Activated T-helper 17 cell treated with anti-CD3 and anti-CD28 coated beads, Interleukin-2, amount 50 U/mL, for 72 hours (primary cell): ENCODE data around the gene RETREG3. TPM values are rescaled to one million over a fixed set of nuclear protein-coding genes. Genes with fewer than 3 reads are reported as not detected.
"Not testable (repeated sequence)": the region's sequence is repeated elsewhere in the genome, so short reads cannot be mapped to it uniquely, and the experiment has no call there.

Source experiments
- ATAC-seq: fragments of 150-1000 bp; cut with Tn5 transposase; replicated peaks from 2 replicates; pipeline ENCODE4 v1.10.0; 2021; ENCODE audit warnings: mild to moderate bottlenecking, moderate library complexity
- H3K27ac Mint-ChIP-seq: one replicate; pipeline ENCODE4 v1.8.0; 2022; ENCODE audit warnings: mixed read lengths
- H3K27me3 Mint-ChIP-seq: one replicate; pipeline ENCODE4 v1.8.0; 2022; ENCODE audit warnings: mixed read lengths
- H3K36me3 Mint-ChIP-seq: one replicate; pipeline ENCODE4 v1.8.0; 2022; ENCODE audit warnings: low read depth, mild to moderate bottlenecking, mixed read lengths
- H3K4me1 Mint-ChIP-seq: one replicate; pipeline ENCODE4 v1.8.0; 2022; ENCODE audit warnings: mixed read lengths
- H3K4me3 Mint-ChIP-seq: one replicate; pipeline ENCODE4 v1.8.0; 2022; ENCODE audit warnings: mild to moderate bottlenecking, mixed read lengths
- H3K9me3 Mint-ChIP-seq: one replicate; pipeline ENCODE4 v1.8.0; 2022; ENCODE audit warnings: mixed read lengths
- total RNA-seq, 2 donors: library from RNA; stranded (reverse); gene quantifications; one replicate each; pipeline ENCODE4 v1.2.3, GENCODE V29; 2022

The RETREG3 gene
- total RNA-seq, 2 donors from 2014 or later = 38.5 to 50.7 TPM

DNA sequence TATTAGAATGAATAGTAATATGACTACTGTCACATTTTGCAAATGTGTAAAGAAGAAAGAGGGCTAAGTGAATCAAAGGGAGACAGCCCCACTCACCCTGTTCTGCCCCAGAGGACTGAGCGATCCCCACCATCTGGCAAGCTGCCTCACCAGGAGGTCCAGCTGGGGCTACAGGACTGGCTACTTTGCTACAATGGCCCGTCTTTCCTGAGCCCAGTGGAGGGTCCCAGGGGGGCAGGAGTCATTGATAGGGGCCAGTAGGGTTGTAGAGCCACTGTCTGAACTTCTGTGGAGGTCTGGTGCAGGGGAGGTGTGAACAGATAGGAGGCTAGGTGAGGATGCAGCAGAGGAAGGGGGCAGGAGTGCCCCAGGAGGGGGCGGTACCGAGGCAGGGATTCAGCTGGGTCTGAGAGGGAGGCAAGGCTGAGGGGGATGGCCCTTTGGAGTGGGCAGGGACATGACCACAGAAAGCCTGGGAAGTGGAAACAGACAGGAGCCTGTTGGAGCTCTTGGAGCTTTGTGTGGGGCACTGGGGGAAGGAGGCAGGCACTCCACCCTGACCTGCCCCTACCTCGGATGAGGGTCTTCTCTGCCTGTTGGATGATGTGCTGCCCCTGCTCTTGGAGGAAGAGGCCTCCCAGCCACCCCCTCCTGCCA lies 53.1 kb downstream of the RETREG3 start:
- H3K36me3 Mint-ChIP-seq, H3K27me3 Mint-ChIP-seq, H3K4me1 Mint-ChIP-seq, H3K9me3 Mint-ChIP-seq, ATAC-seq: not testable (repeated sequence)
- Mint-ChIP-seq H3K4me3 (peak overlapping the region; percentile 89), H3K27ac (peak overlapping the region; percentile 92)

DNA sequence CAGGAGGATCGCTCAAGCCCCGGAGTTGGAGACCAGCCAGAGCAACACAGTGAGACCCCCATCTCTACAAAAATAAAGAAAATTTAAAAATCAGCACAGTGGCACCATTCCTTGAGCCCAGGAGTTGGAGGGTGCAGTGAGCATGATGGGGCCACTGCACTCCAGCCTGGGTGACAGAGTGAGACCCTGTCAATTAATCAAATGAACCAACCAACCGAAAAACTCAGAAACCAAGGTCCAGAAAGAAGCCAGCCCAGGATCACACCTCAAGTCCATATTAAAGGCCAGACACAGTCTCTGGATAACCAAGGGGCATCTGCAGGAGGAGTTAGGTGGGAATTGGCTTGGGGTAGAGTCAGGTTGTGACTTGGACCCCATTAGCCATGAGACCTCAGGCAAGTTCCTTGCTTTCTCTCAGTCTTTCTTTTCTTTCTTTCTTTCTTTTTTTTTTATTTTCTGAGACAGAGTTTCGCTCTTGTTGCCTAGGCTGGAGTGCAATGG lies 54.0 kb downstream of the RETREG3 start:
- no peaks in the 10 kb centered on the region for H3K27me3 Mint-ChIP-seq
- H3K4me3 Mint-ChIP-seq = peak overlapping the region; percentile 89
- H3K27ac Mint-ChIP-seq = peak overlapping the region; percentile 92
- H3K36me3 Mint-ChIP-seq = no peaks in the 10 kb centered on the region
- H3K9me3 Mint-ChIP-seq = no peaks in the 10 kb centered on the region
- H3K4me1 Mint-ChIP-seq = no peaks in the 10 kb centered on the region
- ATAC-seq = peak; percentile 9

DNA sequence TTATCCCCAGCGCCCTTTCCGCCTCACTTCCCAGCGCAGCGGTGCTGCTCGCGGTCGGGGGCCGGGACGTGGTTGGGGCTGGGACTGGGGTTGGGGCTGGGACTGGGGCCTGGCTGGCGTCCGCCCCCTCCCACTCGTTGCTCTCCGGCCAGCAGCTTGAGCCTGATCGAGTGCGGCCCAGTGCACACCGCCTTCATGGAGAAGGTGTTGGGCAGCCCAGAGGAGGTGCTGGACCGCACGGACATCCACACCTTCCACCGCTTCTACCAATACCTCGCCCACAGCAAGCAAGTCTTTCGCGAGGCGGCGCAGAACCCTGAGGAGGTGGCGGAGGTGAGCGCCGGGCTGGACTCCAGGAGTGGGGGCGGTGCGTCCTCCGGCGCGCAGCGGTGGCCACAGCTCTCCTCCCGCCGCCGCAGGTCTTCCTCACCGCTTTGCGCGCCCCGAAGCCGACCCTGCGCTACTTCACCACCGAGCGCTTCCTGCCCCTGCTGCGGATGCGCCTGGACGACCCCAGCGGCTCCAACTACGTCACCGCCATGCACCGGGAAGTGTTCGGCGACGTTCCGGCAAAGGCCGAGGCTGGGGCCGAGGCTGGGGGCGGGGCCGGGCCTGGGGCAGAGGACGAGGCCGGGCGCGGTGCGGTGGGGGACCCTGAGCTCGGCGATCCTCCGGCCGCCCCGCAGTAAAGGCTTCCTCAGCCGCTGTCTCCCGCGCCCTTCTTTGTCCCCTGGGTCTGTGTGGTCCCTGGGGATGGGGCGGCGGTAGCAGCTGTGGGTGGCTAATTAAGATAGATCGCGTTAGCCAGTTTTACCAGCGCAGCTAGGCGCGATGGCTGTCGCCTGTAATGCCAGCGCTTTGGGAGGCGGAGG lies 54.7 kb downstream of the RETREG3 start:
- Mint-ChIP-seq H3K9me3 (no peaks in the 10 kb centered on the region), H3K4me1 (no peaks in the 10 kb centered on the region), H3K27ac (peak overlapping the region; percentile 92), H3K36me3 (no peaks in the 10 kb centered on the region), H3K4me3 (peak overlapping the region; percentile 89), H3K27me3 (no peaks in the 10 kb centered on the region)
- ATAC-seq = peak; percentile 93

DNA sequence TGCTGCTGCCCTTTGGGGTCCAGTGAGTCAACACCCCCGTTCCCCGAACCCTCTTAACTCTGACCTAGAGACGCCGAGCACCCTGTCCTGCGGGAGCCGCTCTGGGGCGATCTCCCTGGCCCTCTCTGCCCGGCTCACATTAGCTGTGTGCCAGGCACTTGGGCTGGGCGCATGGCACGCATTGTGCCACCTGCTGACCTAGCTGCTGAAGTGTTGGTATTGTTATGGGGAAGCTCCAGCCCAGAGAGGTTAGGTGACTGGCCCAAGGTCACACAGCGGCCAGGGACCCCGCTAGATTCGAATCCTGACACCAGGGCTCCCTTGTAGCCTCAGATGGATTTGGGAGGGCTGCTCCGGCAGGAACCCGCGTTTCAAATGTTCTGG lies 55.3 kb downstream of the RETREG3 start:
- Mint-ChIP-seq H3K36me3 (no peaks in the 10 kb centered on the region), H3K9me3 (no peaks in the 10 kb centered on the region), H3K27ac (peak overlapping the region; percentile 92), H3K4me3 (peak overlapping the region; percentile 89), H3K4me1 (peaks cover 5% of the 10 kb centered on the region), H3K27me3 (no peaks in the 10 kb centered on the region)
- ATAC-seq = peak; percentile 28

DNA sequence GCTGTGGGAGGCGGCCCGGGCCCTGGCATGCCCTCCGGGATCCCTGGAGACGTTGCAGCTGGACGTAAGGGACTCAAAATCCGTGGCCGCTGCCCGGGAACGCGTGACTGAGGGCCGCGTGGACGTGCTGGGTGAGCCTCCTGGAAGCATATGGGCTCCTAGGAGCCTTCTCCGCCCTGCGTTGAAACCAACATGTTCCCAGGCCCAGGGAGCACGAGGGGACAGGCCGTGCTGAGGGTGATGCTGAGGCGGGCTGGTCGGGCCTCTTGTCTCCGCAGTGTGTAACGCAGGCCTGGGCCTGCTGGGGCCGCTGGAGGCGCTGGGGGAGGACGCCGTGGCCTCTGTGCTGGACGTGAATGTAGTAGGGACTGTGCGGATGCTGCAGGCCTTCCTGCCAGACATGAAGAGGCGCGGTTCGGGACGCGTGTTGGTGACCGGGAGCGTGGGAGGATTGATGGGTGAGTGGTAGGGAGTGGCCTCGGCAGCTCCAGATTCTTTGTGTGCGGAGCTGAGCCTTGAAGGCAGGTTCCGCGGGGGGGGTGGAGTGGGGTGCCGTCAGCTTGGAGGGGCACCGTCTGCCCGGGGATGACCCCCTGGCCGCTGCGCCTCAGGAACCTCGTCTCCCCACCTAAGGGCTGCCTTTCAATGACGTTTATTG lies 55.9 kb downstream of the RETREG3 start:
- no peaks in the 10 kb centered on the region for H3K27me3 Mint-ChIP-seq
- H3K4me3 Mint-ChIP-seq = peak overlapping the region; percentile 89
- no peaks in the 10 kb centered on the region for H3K36me3 Mint-ChIP-seq
- H3K27ac Mint-ChIP-seq = no peak overlapping the region
- no peaks in the 10 kb centered on the region for H3K9me3 Mint-ChIP-seq
- H3K4me1 Mint-ChIP-seq = peaks cover 5% of the 10 kb centered on the region
- no peak for ATAC-seq

DNA sequence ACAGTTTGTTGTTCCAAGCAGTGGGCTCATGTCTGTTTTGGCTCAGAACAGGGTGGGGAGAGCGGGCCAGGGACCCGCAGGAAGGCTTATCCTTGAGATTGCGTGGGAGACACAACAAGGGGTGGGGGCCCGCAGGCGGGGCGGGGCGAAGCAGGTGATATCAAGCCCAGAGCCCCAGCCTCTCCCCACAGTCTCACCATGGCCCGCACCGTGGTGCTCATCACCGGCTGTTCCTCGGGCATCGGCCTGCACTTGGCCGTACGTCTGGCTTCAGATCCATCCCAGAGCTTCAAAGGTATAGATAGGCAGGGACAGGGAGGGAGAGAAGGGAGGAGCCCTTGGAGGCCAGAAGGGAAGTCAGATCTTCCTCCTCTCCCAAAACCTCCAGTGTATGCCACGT lies 56.4 kb downstream of the RETREG3 start, which contains the start of gene HSD17B1:
TSS of gene HSD17B1 (plus strand) at position 188 of the 400 bp plus-strand sequence. CDS start at position 199, 11 bp downstream.
- H3K27me3 Mint-ChIP-seq, ATAC-seq, H3K4me1 Mint-ChIP-seq, H3K9me3 Mint-ChIP-seq, H3K27ac Mint-ChIP-seq, H3K36me3 Mint-ChIP-seq: not testable (repeated sequence)
- H3K4me3 Mint-ChIP-seq = peak within 1 kb of the TSS; percentile 89

DNA sequence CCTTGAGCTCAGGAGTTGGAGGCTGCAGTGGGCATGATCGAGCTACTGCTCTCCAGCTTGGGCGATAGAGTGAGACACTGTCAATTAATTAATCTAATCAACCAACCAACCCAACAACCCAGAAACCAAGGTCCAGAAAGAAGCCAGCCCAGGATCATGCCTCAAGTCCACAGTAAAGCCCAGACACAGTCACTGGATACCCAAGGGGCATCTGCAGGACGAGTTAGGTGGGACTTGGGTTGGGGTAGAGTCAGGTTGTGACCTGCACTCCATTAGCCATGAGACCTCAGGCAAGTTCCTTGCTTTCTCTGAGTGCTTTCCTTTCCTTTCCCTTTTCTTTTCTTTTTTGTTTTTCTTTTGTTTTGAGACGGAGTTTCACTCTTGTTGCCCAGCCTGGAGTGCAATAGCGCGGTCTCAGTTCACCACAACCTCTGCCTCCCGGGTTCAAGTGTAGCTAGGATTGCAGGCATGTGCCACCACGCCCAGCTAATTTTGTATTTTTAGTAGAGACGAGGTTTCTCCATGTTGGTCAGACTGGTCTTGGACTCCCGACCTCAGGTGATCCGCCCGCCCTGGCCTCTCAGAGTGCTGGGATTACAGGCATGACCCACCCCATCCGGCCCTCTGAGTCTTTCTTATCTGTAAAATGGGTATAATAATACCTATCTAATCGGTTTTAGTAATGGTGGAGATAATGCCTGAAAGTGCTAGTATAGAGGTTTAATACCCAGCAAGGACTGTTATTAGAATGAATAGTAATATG lies 60.0 kb downstream of the RETREG3 start:
- peaks cover 5% of the 10 kb centered on the region for H3K4me1 Mint-ChIP-seq
- peak overlapping the region; percentile 59 for H3K4me3 Mint-ChIP-seq
- no peaks in the 10 kb centered on the region for H3K27me3 Mint-ChIP-seq
- no peaks in the 10 kb centered on the region for H3K36me3 Mint-ChIP-seq
- ATAC-seq = no peak
- H3K9me3 Mint-ChIP-seq = no peaks in the 10 kb centered on the region
- H3K27ac Mint-ChIP-seq = no peak overlapping the region

DNA sequence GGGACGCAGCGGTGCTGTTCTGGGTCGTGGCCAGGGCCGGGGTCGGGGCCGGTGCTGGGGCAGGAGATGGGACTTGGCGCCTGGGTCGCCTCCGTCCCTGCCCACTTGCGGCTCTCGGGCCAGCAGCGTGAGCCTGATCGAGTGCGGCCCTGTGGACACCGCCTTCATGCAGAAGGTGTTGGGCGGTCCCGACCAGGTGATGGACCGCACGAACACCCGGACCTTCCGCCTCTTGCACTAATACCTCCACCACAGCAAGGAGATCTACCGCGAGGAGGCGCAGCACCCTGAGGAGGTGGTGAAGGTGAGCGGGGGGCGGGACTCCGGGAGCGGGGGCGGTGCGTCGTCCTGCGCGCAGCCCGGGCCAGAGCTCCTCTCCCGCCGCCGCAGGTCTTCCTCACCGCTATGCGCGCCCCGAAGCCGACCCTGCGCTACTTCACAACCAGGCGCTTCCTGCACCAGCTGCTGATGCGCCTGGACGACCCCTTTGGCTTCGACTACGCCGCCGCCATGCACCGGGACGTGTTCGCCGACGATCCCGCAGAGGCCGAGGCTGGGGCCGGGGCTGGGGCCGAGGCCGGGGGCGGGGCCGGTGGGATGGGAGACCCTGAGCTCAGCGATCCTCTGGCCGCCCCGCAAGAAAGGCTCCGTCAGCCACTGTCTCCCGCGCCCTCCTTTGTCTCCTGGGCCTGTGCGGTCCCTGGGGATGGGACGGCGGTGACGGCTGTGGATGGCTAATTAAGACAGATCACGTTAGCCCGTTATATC lies 60.9 kb downstream of the RETREG3 start:
- H3K4me1 Mint-ChIP-seq = peaks cover 5% of the 10 kb centered on the region
- peak; percentile 89 for ATAC-seq
- H3K27me3 Mint-ChIP-seq = no peaks in the 10 kb centered on the region
- no peaks in the 10 kb centered on the region for H3K9me3 Mint-ChIP-seq
- H3K36me3 Mint-ChIP-seq = no peaks in the 10 kb centered on the region
- no peak overlapping the region for H3K27ac Mint-ChIP-seq
- peak overlapping the region; percentile 59 for H3K4me3 Mint-ChIP-seq

DNA sequence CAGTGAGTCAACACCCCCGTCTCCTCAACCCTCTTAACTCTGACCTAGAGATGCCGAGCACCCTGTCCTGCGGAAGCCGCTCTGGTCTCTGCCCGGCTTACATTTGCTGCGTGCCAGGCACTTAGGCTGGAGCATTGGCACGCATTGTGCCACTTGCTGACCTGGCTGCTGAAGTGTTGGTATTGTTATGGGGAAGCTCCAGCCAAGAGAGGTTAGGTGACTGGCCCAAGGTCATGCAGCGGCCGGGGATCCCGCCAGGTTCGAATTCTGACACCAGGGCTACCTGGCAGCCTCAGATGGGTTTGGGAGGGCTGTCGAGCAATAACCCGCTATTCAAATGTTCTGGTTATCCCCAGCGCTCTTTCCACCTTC lies 61.5 kb downstream of the RETREG3 start:
- Mint-ChIP-seq H3K27ac (no peak overlapping the region), H3K36me3 (no peaks in the 10 kb centered on the region), H3K4me3 (peak overlapping the region; percentile 59), H3K9me3 (no peaks in the 10 kb centered on the region), H3K4me1 (peaks cover 5% of the 10 kb centered on the region), H3K27me3 (no peaks in the 10 kb centered on the region)
- ATAC-seq = no peak

DNA sequence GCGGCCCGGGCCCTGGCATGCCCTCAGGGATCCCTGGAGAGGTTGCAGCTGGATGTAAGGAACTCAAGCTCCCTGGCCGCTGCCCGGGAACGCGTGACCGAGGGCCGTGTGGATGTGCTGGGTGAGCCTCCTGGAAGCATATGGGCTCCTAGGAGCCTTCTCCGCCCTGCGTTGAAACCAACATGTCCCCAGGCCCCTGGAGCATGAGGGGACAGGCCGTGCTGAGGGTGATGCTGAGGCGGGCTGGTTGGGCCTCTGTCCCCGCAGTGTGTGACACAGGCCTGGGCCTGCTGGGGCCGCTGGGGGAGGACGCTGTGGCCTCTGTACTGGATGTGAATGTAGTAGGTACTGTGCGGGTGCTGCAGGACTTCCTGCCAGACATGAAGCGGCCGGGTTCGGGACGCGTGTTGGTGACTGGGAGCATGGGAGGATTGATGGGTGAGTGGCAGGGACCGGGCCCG lies 62.1 kb downstream of the RETREG3 start:
- Mint-ChIP-seq H3K27ac (no peak overlapping the region), H3K9me3 (no peaks in the 10 kb centered on the region), H3K36me3 (no peaks in the 10 kb centered on the region), H3K27me3 (no peaks in the 10 kb centered on the region), H3K4me1 (peaks cover 5% of the 10 kb centered on the region), H3K4me3 (no peak overlapping the region)
- ATAC-seq = no peak

DNA sequence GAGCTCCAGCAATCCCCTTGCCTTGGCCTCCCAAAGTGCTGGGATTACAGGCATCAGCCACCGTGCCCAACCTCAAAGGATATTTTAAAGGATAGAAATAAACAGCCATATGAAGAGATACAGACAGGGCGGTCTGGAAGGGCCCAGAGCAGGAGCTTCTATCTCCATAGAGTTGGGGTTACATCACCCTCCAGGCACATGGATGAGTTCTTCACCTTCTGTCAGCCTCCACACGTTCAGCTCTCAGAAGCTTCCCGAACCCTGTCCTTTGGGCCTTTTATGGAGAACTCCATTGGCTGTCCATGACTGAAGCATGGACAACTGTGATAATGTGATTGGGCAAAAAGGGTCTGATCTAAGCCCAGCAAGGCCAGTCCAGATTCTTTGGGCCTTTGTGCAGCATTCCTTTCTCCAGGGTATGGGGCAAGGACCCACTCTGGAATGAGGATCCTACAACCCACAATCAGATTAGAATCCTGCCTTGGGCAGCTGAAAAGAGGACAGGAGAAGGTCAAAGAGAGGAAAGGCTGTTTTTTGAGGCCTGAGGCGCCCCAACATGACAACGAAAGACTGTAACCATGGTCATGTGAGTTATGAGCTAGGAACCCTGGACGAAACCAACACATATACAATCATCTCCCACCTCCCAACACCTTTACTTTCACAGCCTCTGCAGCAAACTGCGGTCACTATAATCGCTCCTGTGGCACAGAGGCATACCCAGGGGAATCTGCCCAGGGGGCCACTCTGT lies 63.2 kb downstream of the RETREG3 start:
- not testable (repeated sequence) for ATAC-seq, H3K4me3 Mint-ChIP-seq, H3K27me3 Mint-ChIP-seq, H3K36me3 Mint-ChIP-seq, H3K9me3 Mint-ChIP-seq, H3K27ac Mint-ChIP-seq
- H3K4me1 Mint-ChIP-seq = peaks cover 11% of the 10 kb centered on the region

DNA sequence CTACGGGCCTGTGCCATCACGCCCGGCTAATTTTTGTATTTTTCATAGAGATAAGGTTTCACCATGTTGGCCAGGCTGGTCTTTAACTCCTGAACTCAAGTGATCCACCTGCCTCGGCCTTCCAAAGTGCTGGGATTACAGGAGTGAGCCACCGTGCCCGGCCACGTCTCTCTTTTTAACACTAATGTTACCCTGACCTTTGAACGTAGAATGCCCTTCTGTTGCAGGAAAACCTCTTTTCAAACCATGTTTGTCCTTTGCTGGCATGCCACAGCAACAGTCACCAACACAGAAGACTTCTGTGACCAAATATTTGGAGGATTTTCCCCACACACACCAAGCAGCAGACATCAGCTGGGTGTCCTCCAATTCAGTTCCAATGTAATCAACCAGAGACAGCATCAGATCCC lies 64.3 kb downstream of the RETREG3 start:
- Mint-ChIP-seq H3K4me1 (peaks cover 15% of the 10 kb centered on the region), H3K27ac (no peak overlapping the region), H3K4me3 (no peak overlapping the region), H3K9me3 (no peaks in the 10 kb centered on the region), H3K36me3 (no peaks in the 10 kb centered on the region), H3K27me3 (no peaks in the 10 kb centered on the region)
- no peak for ATAC-seq
